ENCODE measurements around the gene TTR. TPM values are rescaled to one million over a fixed set of nuclear protein-coding genes. Genes with fewer than 3 reads are reported as not detected.

The TTR gene
- total and polyA plus RNA-seq, 2 of the 13 experiments (the other 11 are each of a cell fraction or from before 2014, with no cell fraction given), result 91.3 to 496 TPM

DNA sequence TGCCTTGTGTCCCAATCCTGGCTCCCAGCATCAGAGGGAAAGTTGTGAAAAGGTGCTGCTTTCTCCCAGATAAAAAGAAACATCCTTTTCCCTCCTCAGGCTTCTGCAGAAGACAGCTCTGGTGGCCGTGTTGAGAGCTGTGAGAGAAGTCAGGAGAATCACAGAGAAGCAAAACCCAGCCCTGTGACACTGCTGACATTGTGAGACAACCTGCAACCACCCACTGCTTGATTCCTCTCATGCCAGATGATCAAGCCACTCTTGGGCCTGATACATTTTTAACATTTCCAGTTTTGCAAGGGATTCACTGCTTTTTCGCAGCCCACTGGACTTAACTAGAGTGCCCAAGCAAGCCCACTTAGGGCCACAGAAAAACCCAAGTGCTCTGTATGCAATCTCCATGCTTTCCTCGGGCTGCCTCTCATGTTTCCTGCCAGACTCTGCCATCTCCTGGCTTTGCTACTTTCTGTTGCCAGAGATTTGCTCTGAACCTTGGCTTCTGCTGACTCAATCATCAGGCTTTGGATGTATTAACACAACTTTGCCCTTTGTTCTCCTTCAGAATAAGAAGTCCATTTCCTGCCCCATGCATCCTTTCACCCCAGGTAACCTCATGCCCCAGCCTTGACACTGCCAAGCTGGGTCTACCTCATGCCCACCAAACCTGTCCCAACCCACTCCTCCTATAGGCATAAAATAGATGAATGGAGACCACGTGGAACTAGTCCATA is 24.9 kb upstream of the TTR start (continued):
- TF ChIP-seq RFXAP (CRISPR knock-in tag; IDR thresholded peaks at IDR 0.05; ENCODE audit: borderline replicate concordance), result no peak
- TF ChIP-seq ZMAT3 (CRISPR knock-in tag; conservative IDR thresholded peaks at IDR 0.05), result no peak
- TF ChIP-seq, protein P1, sequence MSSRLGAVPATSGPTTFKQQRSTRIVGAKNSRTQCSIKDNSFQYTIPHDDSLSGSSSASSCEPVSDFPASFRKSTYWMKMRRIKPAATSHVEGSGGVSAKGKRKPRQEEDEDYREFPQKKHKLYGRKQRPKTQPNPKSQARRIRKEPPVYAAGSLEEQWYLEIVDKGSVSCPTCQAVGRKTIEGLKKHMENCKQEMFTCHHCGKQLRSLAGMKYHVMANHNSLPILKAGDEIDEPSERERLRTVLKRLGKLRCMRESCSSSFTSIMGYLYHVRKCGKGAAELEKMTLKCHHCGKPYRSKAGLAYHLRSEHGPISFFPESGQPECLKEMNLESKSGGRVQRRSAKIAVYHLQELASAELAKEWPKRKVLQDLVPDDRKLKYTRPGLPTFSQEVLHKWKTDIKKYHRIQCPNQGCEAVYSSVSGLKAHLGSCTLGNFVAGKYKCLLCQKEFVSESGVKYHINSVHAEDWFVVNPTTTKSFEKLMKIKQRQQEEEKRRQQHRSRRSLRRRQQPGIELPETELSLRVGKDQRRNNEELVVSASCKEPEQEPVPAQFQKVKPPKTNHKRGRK (CRISPR knock-in tag; IDR thresholded peaks at IDR 0.05), result no peak
- TF ChIP-seq SMC3 (IDR thresholded peaks at IDR 0.05; ENCODE audit: low read length), result no peak
- no peak for TF ChIP-seq POLR2G (IDR thresholded peaks at IDR 0.05; ENCODE audit: low read depth, low read length)
- no peak for TF ChIP-seq ZNF253 (CRISPR knock-in tag; IDR thresholded peaks at IDR 0.05; ENCODE audit: borderline replicate concordance)
- TF ChIP-seq, protein P2, sequence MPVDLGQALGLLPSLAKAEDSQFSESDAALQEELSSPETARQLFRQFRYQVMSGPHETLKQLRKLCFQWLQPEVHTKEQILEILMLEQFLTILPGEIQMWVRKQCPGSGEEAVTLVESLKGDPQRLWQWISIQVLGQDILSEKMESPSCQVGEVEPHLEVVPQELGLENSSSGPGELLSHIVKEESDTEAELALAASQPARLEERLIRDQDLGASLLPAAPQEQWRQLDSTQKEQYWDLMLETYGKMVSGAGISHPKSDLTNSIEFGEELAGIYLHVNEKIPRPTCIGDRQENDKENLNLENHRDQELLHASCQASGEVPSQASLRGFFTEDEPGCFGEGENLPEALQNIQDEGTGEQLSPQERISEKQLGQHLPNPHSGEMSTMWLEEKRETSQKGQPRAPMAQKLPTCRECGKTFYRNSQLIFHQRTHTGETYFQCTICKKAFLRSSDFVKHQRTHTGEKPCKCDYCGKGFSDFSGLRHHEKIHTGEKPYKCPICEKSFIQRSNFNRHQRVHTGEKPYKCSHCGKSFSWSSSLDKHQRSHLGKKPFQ (CRISPR knock-in tag; IDR thresholded peaks at IDR 0.05; ENCODE audit: insufficient replicate concordance), result no peak
- no peak for TF ChIP-seq NPAS2 (CRISPR knock-in tag; IDR thresholded peaks at IDR 0.05; ENCODE audit: borderline replicate concordance)
- TF ChIP-seq, protein P3, sequence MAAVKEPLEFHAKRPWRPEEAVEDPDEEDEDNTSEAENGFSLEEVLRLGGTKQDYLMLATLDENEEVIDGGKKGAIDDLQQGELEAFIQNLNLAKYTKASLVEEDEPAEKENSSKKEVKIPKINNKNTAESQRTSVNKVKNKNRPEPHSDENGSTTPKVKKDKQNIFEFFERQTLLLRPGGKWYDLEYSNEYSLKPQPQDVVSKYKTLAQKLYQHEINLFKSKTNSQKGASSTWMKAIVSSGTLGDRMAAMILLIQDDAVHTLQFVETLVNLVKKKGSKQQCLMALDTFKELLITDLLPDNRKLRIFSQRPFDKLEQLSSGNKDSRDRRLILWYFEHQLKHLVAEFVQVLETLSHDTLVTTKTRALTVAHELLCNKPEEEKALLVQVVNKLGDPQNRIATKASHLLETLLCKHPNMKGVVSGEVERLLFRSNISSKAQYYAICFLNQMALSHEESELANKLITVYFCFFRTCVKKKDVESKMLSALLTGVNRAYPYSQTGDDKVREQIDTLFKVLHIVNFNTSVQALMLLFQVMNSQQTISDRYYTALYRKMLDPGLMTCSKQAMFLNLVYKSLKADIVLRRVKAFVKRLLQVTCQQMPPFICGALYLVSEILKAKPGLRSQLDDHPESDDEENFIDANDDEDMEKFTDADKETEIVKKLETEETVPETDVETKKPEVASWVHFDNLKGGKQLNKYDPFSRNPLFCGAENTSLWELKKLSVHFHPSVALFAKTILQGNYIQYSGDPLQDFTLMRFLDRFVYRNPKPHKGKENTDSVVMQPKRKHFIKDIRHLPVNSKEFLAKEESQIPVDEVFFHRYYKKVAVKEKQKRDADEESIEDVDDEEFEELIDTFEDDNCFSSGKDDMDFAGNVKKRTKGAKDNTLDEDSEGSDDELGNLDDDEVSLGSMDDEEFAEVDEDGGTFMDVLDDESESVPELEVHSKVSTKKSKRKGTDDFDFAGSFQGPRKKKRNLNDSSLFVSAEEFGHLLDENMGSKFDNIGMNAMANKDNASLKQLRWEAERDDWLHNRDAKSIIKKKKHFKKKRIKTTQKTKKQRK (IDR thresholded peaks at IDR 0.05; ENCODE audit: low read length), result no peak
- TF ChIP-seq PHF20 (CRISPR knock-in tag; IDR thresholded peaks at IDR 0.05), result peak; percentile 26; the same call in 1 of the 2 replicates
- no peak for TF ChIP-seq TCF7 (IDR thresholded peaks at IDR 0.05; ENCODE audit: low read depth)
- TF ChIP-seq HNF4G (IDR thresholded peaks at IDR 0.05; ENCODE audit: borderline replicate concordance, low read depth, low read length), result peak; percentile 28; the same call in 1 of the 2 replicates
- TF ChIP-seq HNF4G (CRISPR knock-in tag; IDR thresholded peaks at IDR 0.05; ENCODE audit: borderline replicate concordance, low read depth), result no peak
- TF ChIP-seq, protein P4, sequence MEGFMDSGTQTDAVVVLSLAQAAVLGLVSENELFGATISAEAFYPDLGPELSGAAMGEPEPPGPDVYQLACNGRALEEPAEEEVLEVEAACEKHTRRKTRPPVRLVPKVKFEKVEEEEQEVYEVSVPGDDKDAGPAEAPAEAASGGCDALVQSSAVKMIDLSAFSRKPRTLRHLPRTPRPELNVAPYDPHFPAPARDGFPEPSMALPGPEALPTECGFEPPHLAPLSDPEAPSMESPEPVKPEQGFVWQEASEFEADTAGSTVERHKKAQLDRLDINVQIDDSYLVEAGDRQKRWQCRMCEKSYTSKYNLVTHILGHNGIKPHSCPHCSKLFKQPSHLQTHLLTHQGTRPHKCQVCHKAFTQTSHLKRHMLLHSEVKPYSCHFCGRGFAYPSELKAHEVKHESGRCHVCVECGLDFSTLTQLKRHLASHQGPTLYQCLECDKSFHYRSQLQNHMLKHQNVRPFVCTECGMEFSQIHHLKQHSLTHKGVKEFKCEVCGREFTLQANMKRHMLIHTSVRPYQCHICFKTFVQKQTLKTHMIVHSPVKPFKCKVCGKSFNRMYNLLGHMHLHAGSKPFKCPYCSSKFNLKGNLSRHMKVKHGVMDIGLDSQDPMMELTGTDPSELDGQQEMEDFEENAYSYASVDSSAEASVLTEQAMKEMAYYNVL (CRISPR knock-in tag; IDR thresholded peaks at IDR 0.05; ENCODE audit: borderline replicate concordance), result peak; percentile 54; the same call in 1 of the 2 replicates
- no peak for TF ChIP-seq ETV6 (CRISPR knock-in tag; conservative IDR thresholded peaks at IDR 0.05)
- no peak for TF ChIP-seq ZNF335 (CRISPR knock-in tag; IDR thresholded peaks at IDR 0.05)
- TF ChIP-seq MXD4 (CRISPR knock-in tag; IDR thresholded peaks at IDR 0.05), result 0 out of 2 replicates have a peak, but pooled peaks have one; percentile 49
- TF ChIP-seq ZNF510 (CRISPR knock-in tag; IDR thresholded peaks at IDR 0.05; ENCODE audit: low read depth), result no peak
- no peak for TF ChIP-seq SIX1 (CRISPR knock-in tag; IDR thresholded peaks at IDR 0.05; ENCODE audit: borderline replicate concordance)
- no peak for TF ChIP-seq ZNF841 (CRISPR knock-in tag; IDR thresholded peaks at IDR 0.05; ENCODE audit: borderline replicate concordance)
- no peak for TF ChIP-seq ZNF547 (CRISPR knock-in tag; IDR thresholded peaks at IDR 0.05)
- no peak for TF ChIP-seq SMAD1 (CRISPR knock-in tag; IDR thresholded peaks at IDR 0.05; ENCODE audit: borderline replicate concordance, low read depth)

All from HepG2 (cell line).